HEK293 (cell line): Measurements from ENCODE around the gene POLR2L.

Experiments used
- AEBP2 ChIP-seq: fragments of 450-650 bp; formaldehyde crosslinking; IDR thresholded peaks from 2 replicates; pipeline ENCODE4 v1.5.1; 2016; ENCODE audit warnings: missing biosample characterization, missing genetic modification characterization, borderline replicate concordance
- GFI1B ChIP-seq: fragments of 450-650 bp; formaldehyde crosslinking; IDR thresholded peaks from 2 replicates; pipeline ENCODE4 v1.5.1; 2016; ENCODE audit warnings: missing biosample characterization, missing genetic modification characterization
- HOXC10 ChIP-seq: sonication (generic); formaldehyde crosslinking; IDR thresholded peaks from 2 replicates; pipeline ENCODE4 v1.8.1; 2023; ENCODE audit warnings: mild to moderate bottlenecking, missing genetic modification reagents
- KLF1 ChIP-seq: fragments of 450-650 bp; formaldehyde crosslinking; IDR thresholded peaks from 2 replicates; pipeline ENCODE4 v1.5.1; 2016; ENCODE audit warnings: missing biosample characterization, missing genetic modification characterization
- KLF8 ChIP-seq: fragments of 450-650 bp; formaldehyde crosslinking; IDR thresholded peaks from 2 replicates; pipeline ENCODE4 v1.5.1; 2016; ENCODE audit warnings: missing biosample characterization, missing genetic modification characterization
- PBX3 ChIP-seq: sonication (generic); formaldehyde crosslinking; IDR thresholded peaks from 2 replicates; pipeline ENCODE4 v1.8.1; 2022; ENCODE audit warnings: mild to moderate bottlenecking, moderate library complexity, missing genetic modification reagents
- PRDM6 ChIP-seq: fragments of 450-650 bp; formaldehyde crosslinking; IDR thresholded peaks from 2 replicates; pipeline ENCODE4 v1.5.1; 2017; ENCODE audit warnings: missing biosample characterization, missing genetic modification characterization
- TCF7L2 ChIP-seq: IDR thresholded peaks from 2 replicates; pipeline ENCODE4 v1.6.1; 2011; ENCODE audit warnings: low read depth, mild to moderate bottlenecking, inconsistent platforms, low read length, moderate library complexity, borderline replicate concordance
- YY1 ChIP-seq: fragments of 450-650 bp; formaldehyde crosslinking; IDR thresholded peaks from 2 replicates; pipeline ENCODE4 v1.5.1; 2018; ENCODE audit warnings: missing biosample characterization, missing genetic modification characterization
- ZBTB11 ChIP-seq: fragments of 450-650 bp; formaldehyde crosslinking; conservative IDR thresholded peaks from 2 replicates; pipeline ENCODE4 v1.5.1; 2016; ENCODE audit warnings: low read depth, missing biosample characterization, missing genetic modification characterization
- ZBTB8A ChIP-seq: fragments of 450-650 bp; formaldehyde crosslinking; IDR thresholded peaks from 2 replicates; pipeline ENCODE4 v1.5.1; 2016; ENCODE audit warnings: missing biosample characterization, missing genetic modification characterization
- ZNF112 ChIP-seq: fragments of 450-650 bp; formaldehyde crosslinking; IDR thresholded peaks from 2 replicates; pipeline ENCODE4 v1.5.0; 2017; ENCODE audit warnings: missing biosample characterization, missing genetic modification characterization
- ZNF121 ChIP-seq: fragments of 450-650 bp; formaldehyde crosslinking; IDR thresholded peaks from 2 replicates; pipeline ENCODE4 v1.5.1; 2016; ENCODE audit warnings: missing biosample characterization, missing genetic modification characterization
- ZNF184 ChIP-seq: fragments of 450-650 bp; IDR thresholded peaks from 2 replicates; pipeline ENCODE4 v1.5.1; 2018; ENCODE audit warnings: missing biosample characterization, mild to moderate bottlenecking, missing genetic modification characterization
- ZNF23 ChIP-seq: fragments of 450-650 bp; formaldehyde crosslinking; IDR thresholded peaks from 2 replicates; pipeline ENCODE4 v1.5.1; 2016; ENCODE audit warnings: missing biosample characterization, missing genetic modification characterization, borderline replicate concordance
- ZNF24 ChIP-seq: fragments of 450-650 bp; formaldehyde crosslinking; IDR thresholded peaks from 2 replicates; pipeline ENCODE4 v1.5.1; 2016; ENCODE audit warnings: missing biosample characterization, missing genetic modification characterization
- ZNF335 ChIP-seq: fragments of 450-650 bp; formaldehyde crosslinking; conservative IDR thresholded peaks from 2 replicates; pipeline ENCODE4 v1.5.1; 2016; ENCODE audit warnings: missing biosample characterization, missing genetic modification characterization
- ZNF473 ChIP-seq: fragments of 450-650 bp; formaldehyde crosslinking; IDR thresholded peaks from 2 replicates; pipeline ENCODE4 v1.5.1; 2017; ENCODE audit warnings: missing biosample characterization, missing genetic modification characterization
- ZNF510 ChIP-seq: fragments of 450-650 bp; formaldehyde crosslinking; IDR thresholded peaks from 2 replicates; pipeline ENCODE4 v1.5.1; 2018; ENCODE audit warnings: mild to moderate bottlenecking, missing genetic modification characterization, missing biosample characterization; ENCODE audit not compliant: insufficient replicate concordance
- ZNF513 ChIP-seq: fragments of 450-650 bp; IDR thresholded peaks from 2 replicates; pipeline ENCODE4 v1.5.1; 2018; ENCODE audit warnings: missing biosample characterization, missing genetic modification characterization
- ZNF549 ChIP-seq: fragments of 450-650 bp; IDR thresholded peaks from 2 replicates; pipeline ENCODE4 v1.5.1; 2018; ENCODE audit warnings: missing biosample characterization, missing genetic modification characterization, mild to moderate bottlenecking, inconsistent platforms, moderate library complexity
- ZNF610 ChIP-seq: fragments of 450-650 bp; formaldehyde crosslinking; IDR thresholded peaks from 2 replicates; pipeline ENCODE4 v1.5.1; 2016; ENCODE audit warnings: missing biosample characterization, missing genetic modification characterization, borderline replicate concordance
- ZNF623 ChIP-seq: fragments of 450-650 bp; formaldehyde crosslinking; IDR thresholded peaks from 2 replicates; pipeline ENCODE4 v1.5.1; 2016; ENCODE audit warnings: missing biosample characterization, missing genetic modification characterization
- ZNF654 ChIP-seq: fragments of 450-650 bp; formaldehyde crosslinking; IDR thresholded peaks from 2 replicates; pipeline ENCODE4 v1.5.1; 2016; ENCODE audit warnings: low read depth, missing biosample characterization, missing genetic modification characterization
- ZNF785 ChIP-seq: fragments of 450-650 bp; formaldehyde crosslinking; IDR thresholded peaks from 2 replicates; pipeline ENCODE4 v1.5.1; 2016; ENCODE audit warnings: missing biosample characterization, missing genetic modification characterization
- ZNF837 ChIP-seq: fragments of 450-650 bp; formaldehyde crosslinking; IDR thresholded peaks from 2 replicates; pipeline ENCODE4 v1.5.1; 2016; ENCODE audit warnings: missing biosample characterization, missing genetic modification characterization
- TF ChIP-seq, protein P1 (sequence below): fragments of 450-650 bp; formaldehyde crosslinking; IDR thresholded peaks from 2 replicates; pipeline ENCODE4 v1.5.1; 2016; ENCODE audit warnings: missing biosample characterization, missing genetic modification characterization, borderline replicate concordance

Gene POLR2L

DNA sequence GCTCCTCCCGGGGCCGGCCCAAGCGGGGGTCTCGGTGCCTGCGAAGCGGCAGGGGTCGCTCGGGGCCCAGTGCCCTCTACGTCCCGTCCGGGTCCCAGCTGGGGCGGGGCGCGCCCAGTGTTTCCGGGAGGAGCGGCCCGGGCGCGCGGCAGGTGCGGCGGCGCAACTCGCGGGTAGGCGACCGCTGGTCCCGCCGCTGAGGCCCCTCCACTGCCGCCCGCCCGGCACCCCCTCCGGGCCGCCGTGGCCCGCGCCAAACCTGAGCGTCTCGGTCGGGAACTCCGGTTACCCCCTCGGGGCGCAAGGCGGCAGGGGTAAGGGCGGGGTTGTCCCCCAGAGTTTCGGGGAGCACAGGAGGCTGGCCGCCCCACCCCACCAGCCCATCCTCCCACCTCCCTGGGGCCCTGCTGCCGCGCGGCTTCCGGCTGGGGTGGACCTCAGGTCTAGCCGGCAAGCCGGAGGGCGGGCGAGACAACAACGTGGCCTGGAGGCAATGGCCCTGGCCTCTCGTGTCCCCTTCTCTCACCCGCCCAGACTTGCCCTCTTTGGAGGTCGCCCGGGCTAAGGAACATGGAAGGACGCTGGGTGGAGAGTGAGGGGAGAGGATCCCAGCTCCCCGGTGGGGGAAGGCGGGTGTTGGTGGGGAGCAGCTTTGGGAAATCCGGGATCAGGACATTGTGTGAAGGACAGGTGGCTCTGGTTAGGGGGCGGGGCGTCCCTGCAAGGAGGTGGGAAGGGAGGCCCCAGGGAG is 15.0 kb downstream of the POLR2L start (continued):
- TF ChIP-seq, protein P1, sequence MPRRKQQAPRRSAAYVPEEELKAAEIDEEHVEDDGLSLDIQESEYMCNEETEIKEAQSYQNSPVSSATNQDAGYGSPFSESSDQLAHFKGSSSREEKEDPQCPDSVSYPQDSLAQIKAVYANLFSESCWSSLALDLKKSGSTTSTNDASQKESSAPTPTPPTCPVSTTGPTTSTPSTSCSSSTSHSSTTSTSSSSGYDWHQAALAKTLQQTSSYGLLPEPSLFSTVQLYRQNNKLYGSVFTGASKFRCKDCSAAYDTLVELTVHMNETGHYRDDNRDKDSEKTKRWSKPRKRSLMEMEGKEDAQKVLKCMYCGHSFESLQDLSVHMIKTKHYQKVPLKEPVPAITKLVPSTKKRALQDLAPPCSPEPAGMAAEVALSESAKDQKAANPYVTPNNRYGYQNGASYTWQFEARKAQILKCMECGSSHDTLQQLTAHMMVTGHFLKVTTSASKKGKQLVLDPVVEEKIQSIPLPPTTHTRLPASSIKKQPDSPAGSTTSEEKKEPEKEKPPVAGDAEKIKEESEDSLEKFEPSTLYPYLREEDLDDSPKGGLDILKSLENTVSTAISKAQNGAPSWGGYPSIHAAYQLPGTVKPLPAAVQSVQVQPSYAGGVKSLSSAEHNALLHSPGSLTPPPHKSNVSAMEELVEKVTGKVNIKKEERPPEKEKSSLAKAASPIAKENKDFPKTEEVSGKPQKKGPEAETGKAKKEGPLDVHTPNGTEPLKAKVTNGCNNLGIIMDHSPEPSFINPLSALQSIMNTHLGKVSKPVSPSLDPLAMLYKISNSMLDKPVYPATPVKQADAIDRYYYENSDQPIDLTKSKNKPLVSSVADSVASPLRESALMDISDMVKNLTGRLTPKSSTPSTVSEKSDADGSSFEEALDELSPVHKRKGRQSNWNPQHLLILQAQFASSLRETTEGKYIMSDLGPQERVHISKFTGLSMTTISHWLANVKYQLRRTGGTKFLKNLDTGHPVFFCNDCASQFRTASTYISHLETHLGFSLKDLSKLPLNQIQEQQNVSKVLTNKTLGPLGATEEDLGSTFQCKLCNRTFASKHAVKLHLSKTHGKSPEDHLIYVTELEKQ (tag by site-specific recombination): no peak
- TF ChIP-seq ZNF785 (tag by site-specific recombination): no peak
- no peak for TF ChIP-seq GFI1B (tag by site-specific recombination)
- no peak for TF ChIP-seq TCF7L2
- 0 out of 2 replicates have a peak, but pooled peaks have one; percentile 59 for TF ChIP-seq PBX3 (CRISPR knock-in tag)
- no peak for TF ChIP-seq ZNF623 (tag by site-specific recombination)
- peak; percentile 19; the same call in 1 of the 2 replicates for TF ChIP-seq KLF8 (tag by site-specific recombination)
- TF ChIP-seq ZNF549 (tag by site-specific recombination): no peak
- no peak for TF ChIP-seq HOXC10
- TF ChIP-seq PRDM6 (tag by site-specific recombination): no peak
- TF ChIP-seq AEBP2 (tag by site-specific recombination): no peak
- TF ChIP-seq ZNF24 (tag by site-specific recombination): no peak
- no peak for TF ChIP-seq ZNF184
- peak; percentile 86 for TF ChIP-seq ZNF335
- TF ChIP-seq ZNF610 (tag by site-specific recombination): no peak
- no peak for TF ChIP-seq YY1 (tag by site-specific recombination)
- no peak for TF ChIP-seq ZNF121 (tag by site-specific recombination)
- TF ChIP-seq ZBTB8A (tag by site-specific recombination): peak; percentile 45; the same call in 1 of the 2 replicates
- TF ChIP-seq ZNF654 (tag by site-specific recombination): no peak
- TF ChIP-seq ZBTB11 (tag by site-specific recombination): no peak
- TF ChIP-seq ZNF112: no peak
- no peak for TF ChIP-seq ZNF513 (tag by site-specific recombination)
- 0 out of 2 replicates have a peak, but pooled peaks have one; percentile 11 for TF ChIP-seq KLF1 (tag by site-specific recombination)
- no peak for TF ChIP-seq ZNF473 (tag by site-specific recombination)
- TF ChIP-seq ZNF23 (tag by site-specific recombination): no peak
- TF ChIP-seq ZNF837: no peak
- no peak for TF ChIP-seq ZNF510
